Subcutaneous adipose tissue (tissue), 4 donors: ENCODE data around the gene CLDN19. TPM values are rescaled to one million over a fixed set of nuclear protein-coding genes. Genes with fewer than 3 reads are reported as not detected.

Experiments
- CTCF ChIP-seq: fragments of 450-650 bp; IDR thresholded peaks from one replicate; pipeline ENCODE4 v1.5.1; 2016; ENCODE audit warnings: low read depth, mild to moderate bottlenecking, control low read depth, antibody characterized with exemption, moderate library complexity
- total RNA-seq, 4 donors: library from RNA; depleted of rRNA; stranded (reverse); fragments of >200 nt; gene quantifications; one replicate each; pipeline ENCODE4 v1.1.0, GENCODE V29; 2016

The CLDN19 gene
- total RNA-seq, 4 donors from 2014 or later = not detected

- no peak for TF ChIP-seq CTCF
These were observed 8.5 kb downstream of the CLDN19 start for GRCh38 chr1:42731585-42731984.

GRCh38 chr1:42730988-42731387 lies 9.0 kb downstream of the CLDN19 start:
- no peak for TF ChIP-seq CTCF

- no peak for TF ChIP-seq CTCF
These were observed 10.0 kb downstream of the CLDN19 start for GRCh38 chr1:42730002-42730401.

DNA sequence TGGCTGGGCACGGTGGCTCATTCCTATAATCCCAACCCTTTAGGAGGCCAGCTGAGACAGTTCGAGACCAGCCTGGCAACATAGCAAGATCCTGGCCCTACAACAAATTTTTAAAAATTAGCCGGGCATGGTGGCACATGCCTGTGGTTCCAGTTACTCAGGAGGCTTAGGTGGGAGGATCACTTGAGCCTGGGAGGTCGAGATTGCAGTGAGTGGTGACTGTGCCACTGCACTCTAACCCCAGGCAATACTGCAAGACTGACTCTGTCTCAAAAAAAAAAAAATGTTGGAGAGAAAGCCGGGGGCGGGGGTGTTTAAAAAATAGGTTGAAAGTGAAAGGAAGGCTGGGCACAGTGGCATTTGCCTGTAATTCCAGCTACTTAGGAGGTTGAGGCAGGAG lies 16.5 kb downstream of the CLDN19 start:
- no peak for TF ChIP-seq CTCF

DNA sequence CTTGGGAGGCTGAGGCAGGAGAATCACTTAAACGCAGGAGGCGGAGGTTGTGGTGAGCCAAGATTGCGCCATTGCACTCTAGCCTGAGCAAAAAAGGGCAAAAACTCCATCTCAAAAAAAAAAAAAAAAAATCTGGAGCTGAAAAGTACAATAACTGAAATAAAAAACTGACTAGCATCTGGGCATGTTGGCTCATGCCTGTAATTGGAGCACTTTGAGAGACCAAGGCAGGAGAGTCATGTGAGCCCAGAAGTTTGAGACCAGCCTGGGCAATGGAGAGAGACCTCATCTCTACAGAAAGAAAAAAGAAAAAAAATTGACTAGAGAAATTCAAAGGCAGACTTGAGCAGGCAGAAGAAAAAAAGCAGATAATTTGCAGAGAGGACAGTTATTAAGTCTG lies 18.1 kb downstream of the CLDN19 start:
- TF ChIP-seq CTCF = no peak

GRCh38 chr1:42720868-42721267 lies 19.2 kb downstream of the CLDN19 start:
- no peak for TF ChIP-seq CTCF

DNA sequence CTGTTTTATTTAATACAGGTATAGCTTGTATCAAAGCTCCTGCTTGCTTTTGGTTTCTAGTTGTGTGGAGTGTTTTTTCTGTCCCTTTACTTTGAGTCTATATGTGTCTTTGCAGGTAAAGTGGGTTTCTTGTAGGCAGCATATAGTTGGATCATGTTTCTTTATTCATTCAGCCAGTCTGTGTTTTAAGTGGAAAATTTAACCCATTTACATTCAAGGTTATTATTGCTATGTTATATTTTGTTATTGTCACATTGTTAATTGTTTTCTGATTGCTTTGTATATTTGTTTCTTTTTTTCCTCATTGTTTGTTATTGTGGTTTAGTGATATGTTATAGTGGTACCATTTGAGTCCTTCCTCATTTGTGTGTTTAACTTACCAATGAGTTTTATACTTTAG lies 26.7 kb downstream of the CLDN19 start:
- no peak for TF ChIP-seq CTCF
